Activated naive CD8-positive, alpha-beta T cell treated with anti-CD3 and anti-CD28 coated beads, Interleukin-2, amount 50 U/mL, for 16 hours (primary cell): ENCODE results near the gene TAS1R3.
"Not testable (repeated sequence)": the region's sequence is repeated elsewhere in the genome, so short reads cannot be mapped to it uniquely, and the experiment has no call there.

Source experiments
- DNase-seq: peaks from one replicate; pipeline ENCODE4 v3.0.0-alpha.2; 2020; ENCODE audit warnings: low read depth, low spot score

The TAS1R3 gene

GRCh38 chr1:1309251-1310108, 21.6 kb upstream of the TAS1R3 start:
- DNase-seq: no peak

GRCh38 chr1:1310109-1310385, 21.0 kb upstream of the TAS1R3 start:
- no peak for DNase-seq

GRCh38 chr1:1310476-1311053, 20.5 kb upstream of the TAS1R3 start:
- no peak for DNase-seq

- DNase-seq: no peak
Observed at GRCh38 chr1:1311107-1312104, 19.7 kb upstream of the TAS1R3 start.

- no peak for DNase-seq
Observed at GRCh38 chr1:1312450-1313314, 18.4 kb upstream of the TAS1R3 start.

GRCh38 chr1:1313500-1314236, 17.4 kb upstream of the TAS1R3 start:
- no peak for DNase-seq

GRCh38 chr1:1314237-1314586, 16.9 kb upstream of the TAS1R3 start:
- DNase-seq: no peak

GRCh38 chr1:1314678-1315335, 16.3 kb upstream of the TAS1R3 start:
- no peak for DNase-seq

GRCh38 chr1:1315435-1315954, 15.6 kb upstream of the TAS1R3 start:
- DNase-seq: no peak

GRCh38 chr1:1316199-1316598, 14.9 kb upstream of the TAS1R3 start:
- not testable (repeated sequence) for DNase-seq

- no peak for DNase-seq
Observed at GRCh38 chr1:1317420-1317819, 13.7 kb upstream of the TAS1R3 start.

GRCh38 chr1:1318131-1318652, 12.9 kb upstream of the TAS1R3 start:
- no peak for DNase-seq

- no peak for DNase-seq
Observed at GRCh38 chr1:1318777-1319645, 12.1 kb upstream of the TAS1R3 start.

GRCh38 chr1:1319646-1319941, 11.5 kb upstream of the TAS1R3 start:
- no peak for DNase-seq

- DNase-seq: no peak
Observed at GRCh38 chr1:1320666-1321448, 10.2 kb upstream of the TAS1R3 start.

- DNase-seq: no peak
Observed at GRCh38 chr1:1321477-1321876, 9.6 kb upstream of the TAS1R3 start.

GRCh38 chr1:1322418-1322817, 8.7 kb upstream of the TAS1R3 start:
- no peak for DNase-seq

- DNase-seq: no peak
Observed at GRCh38 chr1:1322952-1323351, 8.1 kb upstream of the TAS1R3 start.
